Neural progenitor cell (in vitro differentiated cells): Measurements from ENCODE around the gene TMEM200B. TPM values are rescaled to one million over a fixed set of nuclear protein-coding genes. Genes with fewer than 3 reads are reported as not detected.

Experiments
- DNase-seq: peaks from one replicate; pipeline ENCODE4 v3.0.0-alpha.2; 2016; ENCODE audit warnings: low spot score
- H2AFZ ChIP-seq: fragments of 200-600 bp; sonication (generic); replicated peaks from 2 replicates; pipeline ENCODE4 v1.6.1; 2016; ENCODE audit warnings: antibody characterized with exemption
- H3F3A ChIP-seq: fragments of 200-600 bp; sonication (generic); 2 replicates; pipeline ENCODE4 v1.6.1; 2016; ENCODE audit warnings: antibody characterized with exemption, low read depth
- H3K27ac ChIP-seq: fragments of 200-600 bp; sonication (generic); 2 replicates; pipeline ENCODE4 v1.5.1; 2016; ENCODE audit warnings: mild to moderate bottlenecking
- H3K27me3 ChIP-seq: fragments of 200-600 bp; sonication (generic); 2 replicates; pipeline ENCODE4 v1.6.1; 2016; ENCODE audit warnings: mild to moderate bottlenecking, moderate library complexity
- H3K36me3 ChIP-seq: fragments of 200-600 bp; sonication (generic); 2 replicates; pipeline ENCODE4 v1.5.1; 2016
- H3K4me1 ChIP-seq: fragments of 200-600 bp; sonication (generic); 2 replicates; pipeline ENCODE4 v1.6.1; 2016; ENCODE audit warnings: mixed run types
- H3K4me2 ChIP-seq: fragments of 200-600 bp; sonication (generic); 2 replicates; pipeline ENCODE4 v1.6.1; 2016
- H3K4me3 ChIP-seq: fragments of 200-600 bp; sonication (generic); 2 replicates; pipeline ENCODE4 v1.5.1; 2016
- H3K79me2 ChIP-seq: fragments of 200-600 bp; sonication (generic); 2 replicates; pipeline ENCODE4 v1.6.1; 2016; ENCODE audit warnings: low read depth
- H3K9ac ChIP-seq: fragments of 200-600 bp; sonication (generic); 2 replicates; pipeline ENCODE4 v1.6.1; 2016
- H3K9me3 ChIP-seq: fragments of 200-600 bp; sonication (generic); 2 replicates; pipeline ENCODE4 v1.5.1; 2016; ENCODE audit warnings: low read depth
- H4K20me1 ChIP-seq: fragments of 200-600 bp; sonication (generic); 2 replicates; pipeline ENCODE4 v1.6.1; 2016; ENCODE audit warnings: low read depth
- H3K27ac Mint-ChIP-seq: 3 replicates; pipeline ENCODE4 v1.8.0; 2021; ENCODE audit warnings: mixed read lengths
- H3K27me3 Mint-ChIP-seq: 2 replicates; pipeline ENCODE4 v1.8.0; 2022; ENCODE audit warnings: low read depth, mild to moderate bottlenecking, inconsistent platforms, moderate library complexity, mixed read lengths; ENCODE audit not compliant: insufficient read depth
- H3K36me3 Mint-ChIP-seq: 3 replicates; pipeline ENCODE4 v1.8.0; 2021; ENCODE audit warnings: mixed read lengths
- H3K4me1 Mint-ChIP-seq: 3 replicates; pipeline ENCODE4 v1.8.0; 2021; ENCODE audit warnings: mixed read lengths
- H3K4me3 Mint-ChIP-seq: 3 replicates; pipeline ENCODE4 v1.8.0; 2021; ENCODE audit warnings: mild to moderate bottlenecking, moderate library complexity, mixed read lengths
- H3K9me3 Mint-ChIP-seq: 3 replicates; pipeline ENCODE4 v1.8.0; 2020; ENCODE audit warnings: mixed read lengths
- EZH2 ChIP-seq: fragments of 200-600 bp; sonication (generic); IDR thresholded peaks from 2 replicates; pipeline ENCODE4 v1.6.1; 2017; ENCODE audit warnings: antibody characterized with exemption, mild to moderate bottlenecking, moderate library complexity
- EZH2phosphoT487 ChIP-seq: fragments of 200-600 bp; sonication (generic); IDR thresholded peaks from 2 replicates; pipeline ENCODE4 v1.6.1; 2017; ENCODE audit warnings: antibody characterized with exemption
- total RNA-seq: library from RNA; depleted of rRNA; stranded (reverse); fragments of >200 nt; gene quantifications from 2 replicates; pipeline ENCODE4 v1.2.3, GENCODE V29; 2015; ENCODE audit warnings: low replicate concordance
- TF ChIP-seq, protein P1 (sequence below): fragments of 200-600 bp; sonication (generic); IDR thresholded peaks from 2 replicates; pipeline ENCODE4 v1.5.1; 2017; ENCODE audit warnings: antibody characterized with exemption, mild to moderate bottlenecking

Gene TMEM200B
- total RNA-seq, 1 donor from 2014 or later, result 0.56 TPM

- Mint-ChIP-seq H3K4me1 (peaks cover 18% of the 10 kb centered on the region), H3K27ac (peak overlapping the region; percentile 58), H3K9me3 (peaks cover 7% of the 10 kb centered on the region), H3K4me3 (no peak overlapping the region), H3K27me3 (no peaks in the 10 kb centered on the region), H3K36me3 (peaks cover 42% of the 10 kb centered on the region)
- H3K4me1 ChIP-seq, result peaks cover 19% of the 10 kb centered on the region
- peaks cover 48% of the 10 kb centered on the region for H3F3A ChIP-seq
- H3K79me2 ChIP-seq, result peaks cover 98% of the 10 kb centered on the region
- H3K36me3 ChIP-seq, result no peaks in the 10 kb centered on the region
- H3K27me3 ChIP-seq, result no peaks in the 10 kb centered on the region
- peaks cover 82% of the 10 kb centered on the region for H4K20me1 ChIP-seq
- no peak overlapping the region for H3K27ac ChIP-seq
- H3K9ac ChIP-seq, result peak overlapping the region; percentile 27
- H3K9me3 ChIP-seq, result no peaks in the 10 kb centered on the region
- no peak for DNase-seq
- no peak overlapping the region for H2AFZ ChIP-seq
- no peak overlapping the region for H3K4me2 ChIP-seq
- TF ChIP-seq, protein P1, sequence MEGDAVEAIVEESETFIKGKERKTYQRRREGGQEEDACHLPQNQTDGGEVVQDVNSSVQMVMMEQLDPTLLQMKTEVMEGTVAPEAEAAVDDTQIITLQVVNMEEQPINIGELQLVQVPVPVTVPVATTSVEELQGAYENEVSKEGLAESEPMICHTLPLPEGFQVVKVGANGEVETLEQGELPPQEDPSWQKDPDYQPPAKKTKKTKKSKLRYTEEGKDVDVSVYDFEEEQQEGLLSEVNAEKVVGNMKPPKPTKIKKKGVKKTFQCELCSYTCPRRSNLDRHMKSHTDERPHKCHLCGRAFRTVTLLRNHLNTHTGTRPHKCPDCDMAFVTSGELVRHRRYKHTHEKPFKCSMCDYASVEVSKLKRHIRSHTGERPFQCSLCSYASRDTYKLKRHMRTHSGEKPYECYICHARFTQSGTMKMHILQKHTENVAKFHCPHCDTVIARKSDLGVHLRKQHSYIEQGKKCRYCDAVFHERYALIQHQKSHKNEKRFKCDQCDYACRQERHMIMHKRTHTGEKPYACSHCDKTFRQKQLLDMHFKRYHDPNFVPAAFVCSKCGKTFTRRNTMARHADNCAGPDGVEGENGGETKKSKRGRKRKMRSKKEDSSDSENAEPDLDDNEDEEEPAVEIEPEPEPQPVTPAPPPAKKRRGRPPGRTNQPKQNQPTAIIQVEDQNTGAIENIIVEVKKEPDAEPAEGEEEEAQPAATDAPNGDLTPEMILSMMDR, result no peak
- no peak for TF ChIP-seq EZH2phosphoT487
- no peak for TF ChIP-seq EZH2
- no peak overlapping the region for H3K4me3 ChIP-seq
Measured at GRCh38 chr1:29171089-29171488, 47.4 kb upstream of the TMEM200B start.

DNA sequence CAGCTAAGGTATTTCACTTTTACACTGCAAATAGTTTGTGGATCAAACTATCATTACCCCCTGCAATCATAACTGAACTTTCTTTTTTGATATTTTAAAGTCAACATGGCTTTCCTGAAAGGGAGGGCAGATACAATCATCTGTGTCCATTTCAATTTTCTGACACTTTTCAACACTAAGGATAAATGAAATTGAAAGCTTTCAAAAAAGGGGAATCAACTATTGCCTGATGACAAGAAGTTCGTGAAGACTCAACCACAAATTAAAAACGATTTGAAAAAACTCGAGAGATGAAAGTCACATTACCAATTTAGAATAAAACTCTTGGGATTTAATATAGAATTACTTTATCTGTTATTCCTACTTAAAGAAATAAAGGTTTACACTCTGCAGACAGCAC lies 46.3 kb upstream of the TMEM200B start:
- H3K27me3 ChIP-seq, result no peaks in the 10 kb centered on the region
- H3K27ac ChIP-seq, result no peak overlapping the region
- no peak overlapping the region for H2AFZ ChIP-seq
- H3K9me3 Mint-ChIP-seq, result peaks cover 5% of the 10 kb centered on the region
- peaks cover 30% of the 10 kb centered on the region for H3K4me1 ChIP-seq
- no peak overlapping the region for H3K9ac ChIP-seq
- no peaks in the 10 kb centered on the region for H3K9me3 ChIP-seq
- TF ChIP-seq EZH2 (no peak), EZH2phosphoT487 (no peak)
- TF ChIP-seq, protein P1, result no peak
- no peak for DNase-seq
- no peak overlapping the region for H3K4me2 ChIP-seq
- peaks cover 40% of the 10 kb centered on the region for H3K36me3 Mint-ChIP-seq
- H4K20me1 ChIP-seq, result peaks cover 91% of the 10 kb centered on the region
- H3K4me1 Mint-ChIP-seq, result peaks cover 29% of the 10 kb centered on the region
- no peaks in the 10 kb centered on the region for H3K27me3 Mint-ChIP-seq
- H3K27ac Mint-ChIP-seq, result no peak overlapping the region
- H3K79me2 ChIP-seq, result peaks cover 100% of the 10 kb centered on the region
- H3K4me3 ChIP-seq, result no peak overlapping the region
- no peak overlapping the region for H3K4me3 Mint-ChIP-seq
- peaks cover 59% of the 10 kb centered on the region for H3F3A ChIP-seq
- H3K36me3 ChIP-seq, result no peaks in the 10 kb centered on the region

GRCh38 chr1:29167904-29168303 lies 44.2 kb upstream of the TMEM200B start:
- no peak overlapping the region for H3K27ac Mint-ChIP-seq
- peaks cover 49% of the 10 kb centered on the region for H3K4me1 Mint-ChIP-seq
- no peak for DNase-seq
- H3K27me3 ChIP-seq, result no peaks in the 10 kb centered on the region
- peaks cover 6% of the 10 kb centered on the region for H3K36me3 ChIP-seq
- peaks cover 41% of the 10 kb centered on the region for H3K4me1 ChIP-seq
- H3K4me2 ChIP-seq, result no peak overlapping the region
- H3K9ac ChIP-seq, result no peak overlapping the region
- H3K9me3 ChIP-seq, result no peaks in the 10 kb centered on the region
- peaks cover 69% of the 10 kb centered on the region for H3F3A ChIP-seq
- no peak overlapping the region for H3K27ac ChIP-seq
- TF ChIP-seq EZH2 (no peak), EZH2phosphoT487 (no peak)
- TF ChIP-seq, protein P1, result no peak
- no peak overlapping the region for H3K4me3 ChIP-seq
- peaks cover 35% of the 10 kb centered on the region for H3K36me3 Mint-ChIP-seq
- no peak overlapping the region for H3K4me3 Mint-ChIP-seq
- no peak overlapping the region for H2AFZ ChIP-seq
- peaks cover 100% of the 10 kb centered on the region for H4K20me1 ChIP-seq
- no peaks in the 10 kb centered on the region for H3K27me3 Mint-ChIP-seq
- H3K9me3 Mint-ChIP-seq, result no peaks in the 10 kb centered on the region
- H3K79me2 ChIP-seq, result peaks cover 100% of the 10 kb centered on the region
